ENCODE measurements around the gene MRPS18C.

GRCh38 chr4:83504503-83504902 is 48.6 kb downstream of the MRPS18C start:
- TF ChIP-seq CTCF (IDR thresholded peaks at IDR 0.05; ENCODE audit: insufficient read depth, low read depth, low read length) (no peak), EZH2 (IDR thresholded peaks at IDR 0.05; ENCODE audit: insufficient read depth, low read length) (no peak)

All from astrocyte (in vitro differentiated cells and primary cell).